ENCODE results near the gene ABL1. TPM values are rescaled to one million over a fixed set of nuclear protein-coding genes. Genes with fewer than 3 reads are reported as not detected.

ABL1 gene
- total RNA-seq, 1 experiment from 2014 or later: 67.5 TPM

GRCh38 chr9:130888146-130888885 lies 53.3 kb downstream of the ABL1 start:
- no peaks in the 10 kb centered on the region for H3K9me3 Mint-ChIP-seq (ENCODE audit: unreplicated experiment)
- no peaks in the 10 kb centered on the region for H3K27me3 Mint-ChIP-seq (ENCODE audit: insufficient read depth, unreplicated experiment)
- H3K36me3 Mint-ChIP-seq (ENCODE audit: insufficient read depth, unreplicated experiment): peaks cover 89% of the 10 kb centered on the region
- no peak overlapping the region for H3K27ac Mint-ChIP-seq (ENCODE audit: low read depth, unreplicated experiment)
- DNase-seq (ENCODE audit: unreplicated experiment): no peak
- intact Hi-C loops (cut with micrococcal nuclease): no loop called here
- POLR2A ChIA-PET: no interaction called here
- CTCF ChIA-PET: interaction anchor here (0.7 to 1.2 kb wide), 2 partner anchors 12 to 22 kb away, joined by 3 read pairs; no protein-coding TSS in a partner anchor
- H3K4me3 Mint-ChIP-seq (ENCODE audit: unreplicated experiment): no peak overlapping the region
- H3K4me1 Mint-ChIP-seq (ENCODE audit: insufficient read depth, unreplicated experiment): no peaks in the 10 kb centered on the region
- no peak for TF ChIP-seq CTCF (IDR thresholded peaks at IDR 0.05; ENCODE audit: unreplicated experiment)
- no TSS peak for BruUV-seq (replicated peaks)

GRCh38 chr9:130890124-130890523 lies 55.1 kb downstream of the ABL1 start:
- H3K4me1 Mint-ChIP-seq (ENCODE audit: insufficient read depth, unreplicated experiment): no peaks in the 10 kb centered on the region
- ChIA-PET POLR2A (no interaction called here), CTCF (interaction anchor here (0.7 to 1.7 kb wide), 5 partner anchors 11 to 189 kb away, joined by 3 to 9 read pairs (median 4); no protein-coding TSS in a partner anchor)
- peaks cover 71% of the 10 kb centered on the region for H3K36me3 Mint-ChIP-seq (ENCODE audit: insufficient read depth, unreplicated experiment)
- no peak for TF ChIP-seq CTCF (IDR thresholded peaks at IDR 0.05; ENCODE audit: unreplicated experiment)
- BruUV-seq (replicated peaks): no TSS peak
- no peak overlapping the region for H3K27ac Mint-ChIP-seq (ENCODE audit: low read depth, unreplicated experiment)
- DNase-seq (ENCODE audit: unreplicated experiment): no peak
- no peak overlapping the region for H3K4me3 Mint-ChIP-seq (ENCODE audit: unreplicated experiment)
- H3K9me3 Mint-ChIP-seq (ENCODE audit: unreplicated experiment): no peaks in the 10 kb centered on the region
- H3K27me3 Mint-ChIP-seq (ENCODE audit: insufficient read depth, unreplicated experiment): no peaks in the 10 kb centered on the region
- intact Hi-C loops (cut with micrococcal nuclease): no loop called here

- no peak overlapping the region for H3K4me3 Mint-ChIP-seq (ENCODE audit: unreplicated experiment)
- no peak for DNase-seq (ENCODE audit: unreplicated experiment)
- H3K4me1 Mint-ChIP-seq (ENCODE audit: insufficient read depth, unreplicated experiment): no peaks in the 10 kb centered on the region
- H3K9me3 Mint-ChIP-seq (ENCODE audit: unreplicated experiment): no peaks in the 10 kb centered on the region
- intact Hi-C loops (cut with micrococcal nuclease): no loop called here
- POLR2A ChIA-PET: no interaction called here
- no peak overlapping the region for H3K27ac Mint-ChIP-seq (ENCODE audit: low read depth, unreplicated experiment)
- BruUV-seq (replicated peaks): no TSS peak
- CTCF ChIA-PET: interaction anchor here (0.6 to 1.6 kb wide), 4 partner anchors 10 to 155 kb away, joined by 3 to 9 read pairs (median 5); no protein-coding TSS in a partner anchor
- no peaks in the 10 kb centered on the region for H3K27me3 Mint-ChIP-seq (ENCODE audit: insufficient read depth, unreplicated experiment)
- peaks cover 67% of the 10 kb centered on the region for H3K36me3 Mint-ChIP-seq (ENCODE audit: insufficient read depth, unreplicated experiment)
- TF ChIP-seq CTCF (IDR thresholded peaks at IDR 0.05; ENCODE audit: unreplicated experiment): no peak
Measured at GRCh38 chr9:130890870-130891687, 56.0 kb downstream of the ABL1 start.
